Stomach smooth muscle (tissue), 2 donors: ENCODE data around the gene DSCAML1.

Experiments used
- H3K27ac ChIP-seq: one replicate; pipeline ENCODE4 v1.7.0; 2013; ENCODE audit warnings: mild to moderate bottlenecking, low read length, inconsistent platforms
- H3K27me3 ChIP-seq, 2 donors: one replicate each; pipeline ENCODE4 v1.7.0; 2013; ENCODE audit warnings: low read length in 2 of 2; ENCODE audit not compliant: insufficient read depth in 2 of 2, control insufficient read depth in 1 of 2
- H3K36me3 ChIP-seq, 2 donors: one replicate each; pipeline ENCODE4 v1.7.0; 2013; ENCODE audit warnings: low read length in 2 of 2; ENCODE audit not compliant: control insufficient read depth in 2 of 2, insufficient read depth in 2 of 2
- H3K4me1 ChIP-seq: one replicate; pipeline ENCODE4 v1.7.0; 2013; ENCODE audit warnings: low read length; ENCODE audit not compliant: control insufficient read depth, insufficient read depth
- H3K4me3 ChIP-seq, 2 donors: one replicate each; pipeline ENCODE4 v1.7.0; 2013; ENCODE audit warnings: low read length in 2 of 2
- H3K9ac ChIP-seq, 2 donors: one replicate each; pipeline ENCODE4 v1.7.0; 2013; ENCODE audit warnings: low read length in 2 of 2, mild to moderate bottlenecking in 1 of 2
- H3K9me3 ChIP-seq, 2 donors: one replicate each; pipeline ENCODE4 v1.7.0; 2013; ENCODE audit warnings: low read length in 2 of 2; ENCODE audit not compliant: control insufficient read depth in 2 of 2
- donor health status: healthy.
- donor health status: Pancreatic carcinoma.

Gene DSCAML1

DNA sequence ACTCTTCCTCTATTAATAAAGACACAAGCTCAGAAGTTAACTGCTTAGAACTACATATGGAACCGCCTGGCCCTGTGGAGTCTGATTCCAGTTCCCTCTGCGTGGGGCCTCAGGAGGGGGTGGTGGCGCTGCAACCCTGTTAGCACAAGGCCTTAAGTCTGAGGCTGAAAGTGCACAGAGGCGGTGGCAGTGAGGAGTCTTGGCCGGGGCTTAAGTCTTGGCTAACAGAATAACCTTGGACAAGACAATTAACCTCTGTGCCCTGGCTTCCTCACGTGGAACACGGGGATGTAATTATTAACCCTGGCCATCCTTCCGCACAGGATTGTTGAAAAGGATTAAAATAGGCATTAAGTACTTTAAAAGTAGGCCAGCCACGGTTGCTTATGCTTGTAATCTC is 277.8 kb downstream of the DSCAML1 start:
- no peaks in the 10 kb centered on the region for H3K9me3 ChIP-seq
- no peaks in the 10 kb centered on the region for H3K4me1 ChIP-seq
- no peak overlapping the region for H3K27ac ChIP-seq
- no peaks in the 10 kb centered on the region for H3K27me3 ChIP-seq
- no peak overlapping the region for H3K9ac ChIP-seq
- H3K4me3 ChIP-seq, result no peak overlapping the region
- peaks cover 0 to 2% of the 10 kb centered on the region in 2 donors for H3K36me3 ChIP-seq

- Histone ChIP-seq H3K9ac (no peak overlapping the region), H3K4me1 (no peaks in the 10 kb centered on the region), H3K36me3 (peaks cover 0 to 2% of the 10 kb centered on the region in 2 donors), H3K9me3 (no peaks in the 10 kb centered on the region), H3K27ac (no peak overlapping the region), H3K27me3 (no peaks in the 10 kb centered on the region), H3K4me3 (no peak overlapping the region)
Observed at GRCh38 chr11:117518455-117518854, 278.6 kb downstream of the DSCAML1 start.

DNA sequence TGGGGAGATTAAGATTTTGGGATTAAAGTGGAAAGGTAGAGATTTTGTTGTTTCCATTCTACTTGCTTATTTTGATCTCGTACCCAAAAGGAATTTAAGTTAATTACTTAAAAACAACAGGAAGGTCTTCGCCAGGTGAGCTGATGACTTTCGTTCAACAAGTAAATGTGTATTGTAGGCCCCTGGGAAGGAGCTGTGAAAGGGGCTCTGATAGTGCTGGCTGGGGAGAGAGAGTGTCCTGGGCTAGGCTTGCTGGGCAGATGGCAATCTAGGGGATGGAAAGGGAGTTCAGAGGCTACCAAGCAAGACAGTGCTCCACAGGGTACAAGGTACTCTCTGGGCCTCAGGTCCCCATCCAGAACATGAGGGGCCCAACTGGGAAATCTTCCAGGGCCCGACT is 279.9 kb downstream of the DSCAML1 start:
- no peak overlapping the region for H3K4me3 ChIP-seq
- no peak overlapping the region for H3K27ac ChIP-seq
- peaks cover 0 to 2% of the 10 kb centered on the region in 2 donors for H3K36me3 ChIP-seq
- no peaks in the 10 kb centered on the region for H3K4me1 ChIP-seq
- no peaks in the 10 kb centered on the region for H3K9me3 ChIP-seq
- no peak overlapping the region for H3K9ac ChIP-seq
- no peaks in the 10 kb centered on the region for H3K27me3 ChIP-seq

- Histone ChIP-seq H3K9ac (no peak overlapping the region), H3K27me3 (no peaks in the 10 kb centered on the region), H3K4me3 (no peak overlapping the region), H3K9me3 (no peaks in the 10 kb centered on the region), H3K4me1 (no peaks in the 10 kb centered on the region), H3K36me3 (peaks cover 0 to 2% of the 10 kb centered on the region in 2 donors), H3K27ac (no peak overlapping the region)
Observed at GRCh38 chr11:117515892-117516787, 280.9 kb downstream of the DSCAML1 start.

DNA sequence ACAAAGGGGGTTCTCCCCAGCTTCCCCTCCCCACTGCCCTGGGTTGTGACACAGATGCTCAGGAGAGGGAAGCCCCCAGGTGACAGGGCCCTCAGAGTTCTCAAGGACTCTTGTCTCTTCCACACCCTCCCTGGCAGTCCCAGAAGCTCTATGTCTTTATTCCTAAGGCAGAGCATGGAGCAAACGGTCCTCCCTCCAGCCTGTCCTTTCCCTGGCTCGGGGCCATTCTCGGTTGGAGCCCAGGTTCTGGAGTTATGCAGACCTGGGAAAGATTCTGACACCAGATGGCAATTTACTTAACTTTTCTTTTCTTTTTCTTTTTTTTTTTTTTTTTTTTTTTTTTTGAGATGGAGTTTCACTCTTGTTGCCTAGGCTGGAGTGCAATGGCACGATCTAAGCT is 282.8 kb downstream of the DSCAML1 start:
- Histone ChIP-seq H3K4me3 (no peak overlapping the region), H3K9me3 (no peaks in the 10 kb centered on the region), H3K4me1 (no peaks in the 10 kb centered on the region), H3K27ac (no peak overlapping the region), H3K9ac (no peak overlapping the region), H3K27me3 (no peaks in the 10 kb centered on the region), H3K36me3 (no peaks in the 10 kb centered on the region)

GRCh38 chr11:117513666-117514065 is 283.4 kb downstream of the DSCAML1 start:
- Histone ChIP-seq H3K4me1 (no peaks in the 10 kb centered on the region), H3K9me3 (no peaks in the 10 kb centered on the region), H3K9ac (no peak overlapping the region), H3K36me3 (no peaks in the 10 kb centered on the region), H3K27me3 (no peaks in the 10 kb centered on the region), H3K4me3 (no peak overlapping the region), H3K27ac (no peak overlapping the region)

GRCh38 chr11:117511931-117512539 is 285.0 kb downstream of the DSCAML1 start:
- Histone ChIP-seq H3K9me3 (no peaks in the 10 kb centered on the region), H3K4me3 (no peak overlapping the region), H3K4me1 (no peaks in the 10 kb centered on the region), H3K36me3 (no peaks in the 10 kb centered on the region), H3K27me3 (peaks cover 0 to 3% of the 10 kb centered on the region in 2 donors), H3K27ac (no peak overlapping the region), H3K9ac (no peak overlapping the region)

DNA sequence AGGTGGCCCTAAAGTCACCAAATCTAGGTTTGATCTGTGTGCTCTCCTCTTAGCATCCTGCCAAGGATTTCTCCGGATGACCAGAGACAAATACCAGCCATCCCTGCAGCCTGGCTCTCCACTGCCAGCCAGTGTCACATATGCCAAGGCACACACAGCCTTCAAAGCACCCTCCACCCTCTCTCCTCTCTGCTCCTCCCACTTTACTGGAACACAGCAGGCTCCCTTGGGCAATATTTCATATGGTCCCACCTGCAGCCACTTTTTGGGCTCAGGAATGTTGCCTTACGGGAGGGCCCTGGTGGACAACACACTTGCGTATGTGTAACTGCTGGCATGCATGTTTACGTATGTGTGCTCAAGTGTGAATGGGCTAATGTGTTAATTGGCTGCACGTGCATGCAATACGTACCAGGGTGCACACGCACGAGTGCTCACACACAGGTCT is 285.5 kb downstream of the DSCAML1 start:
- Histone ChIP-seq H3K4me3 (no peak overlapping the region), H3K4me1 (no peaks in the 10 kb centered on the region), H3K9ac (no peak overlapping the region), H3K36me3 (no peaks in the 10 kb centered on the region), H3K9me3 (no peaks in the 10 kb centered on the region), H3K27me3 (peaks cover 0 to 3% of the 10 kb centered on the region in 2 donors), H3K27ac (no peak overlapping the region)

GRCh38 chr11:117510646-117511045 is 286.4 kb downstream of the DSCAML1 start:
- Histone ChIP-seq H3K9me3 (no peaks in the 10 kb centered on the region), H3K9ac (no peak overlapping the region), H3K27me3 (peaks cover 0 to 3% of the 10 kb centered on the region in 2 donors), H3K27ac (no peak overlapping the region), H3K4me1 (no peaks in the 10 kb centered on the region), H3K36me3 (no peaks in the 10 kb centered on the region), H3K4me3 (no peak overlapping the region)

DNA sequence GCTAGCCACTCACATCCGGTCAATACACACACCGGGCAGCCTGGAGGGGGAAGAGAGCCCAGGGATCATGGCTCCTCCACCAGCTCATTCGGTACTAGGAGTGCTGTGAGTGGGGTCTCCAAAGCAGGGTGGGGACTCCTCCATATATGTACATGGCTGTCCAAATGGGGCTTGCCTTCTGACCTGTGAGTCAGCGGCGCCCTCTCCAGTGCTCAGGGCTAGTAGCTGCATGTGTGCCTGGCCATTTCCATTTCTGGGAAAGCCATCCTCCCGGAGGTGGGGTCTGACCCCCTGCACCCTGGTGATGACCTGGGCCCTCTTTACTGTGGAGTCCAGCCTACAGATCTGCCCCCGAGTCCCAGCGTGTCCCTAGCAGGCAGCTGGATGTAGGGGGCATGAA is 287.5 kb downstream of the DSCAML1 start:
- no peaks in the 10 kb centered on the region for H3K9me3 ChIP-seq
- peaks cover 0 to 3% of the 10 kb centered on the region in 2 donors for H3K27me3 ChIP-seq
- H3K4me1 ChIP-seq, result no peaks in the 10 kb centered on the region
- H3K27ac ChIP-seq, result no peak overlapping the region
- H3K9ac ChIP-seq, result no peak overlapping the region
- no peaks in the 10 kb centered on the region for H3K36me3 ChIP-seq
- no peak overlapping the region for H3K4me3 ChIP-seq

- no peak overlapping the region for H3K27ac ChIP-seq
- H3K36me3 ChIP-seq, result no peaks in the 10 kb centered on the region
- H3K9ac ChIP-seq, result no peak overlapping the region
- peaks cover 0 to 3% of the 10 kb centered on the region in 2 donors for H3K27me3 ChIP-seq
- no peaks in the 10 kb centered on the region for H3K9me3 ChIP-seq
- no peaks in the 10 kb centered on the region for H3K4me1 ChIP-seq
- H3K4me3 ChIP-seq, result no peak overlapping the region
Observed at GRCh38 chr11:117506971-117507370, 290.0 kb downstream of the DSCAML1 start.
